ENCODE measurements around the gene SEZ6. TPM values are rescaled to one million over a fixed set of nuclear protein-coding genes. Genes with fewer than 3 reads are reported as not detected.

The SEZ6 gene
- total and polyA plus RNA-seq, 2 donors from 2014 or later = not detected

GRCh38 chr17:29042026-29042678, 36.3 kb upstream of the SEZ6 start:
- no peak for TF ChIP-seq CTCF (IDR thresholded peaks at IDR 0.05; ENCODE audit: borderline replicate concordance, extremely low read depth, insufficient read depth)
- Histone ChIP-seq H3K27me3 (ENCODE audit: control insufficient read depth, insufficient read depth, low read length) (no peaks in the 10 kb centered on the region), H3K9me3 (ENCODE audit: control insufficient read depth in 2 of 3, insufficient read depth in 1 of 3, low read length in 3 of 3) (no peaks in the 10 kb centered on the region), H3K36me3 (ENCODE audit: control insufficient read depth in 2 of 3, insufficient read depth in 3 of 3, low read length in 3 of 3) (peaks cover 0 to 2% (median 0%) of the 10 kb centered on the region in 3 donors), H3K4me1 (ENCODE audit: control insufficient read depth in 2 of 3, insufficient read depth in 2 of 3, low read depth in 1 of 3, low read length in 3 of 3) (peaks cover 0 to 12% (median 7%) of the 10 kb centered on the region in 3 donors), H3K27ac (ENCODE audit: low read depth in 2 of 2, low read length in 2 of 2) (peak overlapping the region in 1 of 2 donors; percentile 38), H3K4me3 (ENCODE audit: low read length in 3 of 3) (peak overlapping the region in 1 of 3 donors; percentile 60), H3K9ac (ENCODE audit: low read length in 3 of 3) (no peak overlapping the region)
- intact Hi-C loops (cut with DNase I) = no loop called here
- no peak for FAIRE-seq
- DNase-seq = no peak

GRCh38 chr17:29041571-29041970, 35.7 kb upstream of the SEZ6 start:
- no peak for TF ChIP-seq CTCF (IDR thresholded peaks at IDR 0.05; ENCODE audit: borderline replicate concordance, extremely low read depth, insufficient read depth)
- H3K4me1 ChIP-seq (ENCODE audit: control insufficient read depth in 2 of 3, insufficient read depth in 2 of 3, low read depth in 1 of 3, low read length in 3 of 3) = peaks cover 0 to 10% (median 7%) of the 10 kb centered on the region in 3 donors
- no peaks in the 10 kb centered on the region for H3K9me3 ChIP-seq (ENCODE audit: control insufficient read depth in 2 of 3, insufficient read depth in 1 of 3, low read length in 3 of 3)
- H3K27ac ChIP-seq (ENCODE audit: low read depth in 2 of 2, low read length in 2 of 2) = no peak overlapping the region
- no peak overlapping the region for H3K4me3 ChIP-seq (ENCODE audit: low read length in 3 of 3)
- peaks cover 0 to under 1% (median 0%) of the 10 kb centered on the region in 3 donors for H3K36me3 ChIP-seq (ENCODE audit: control insufficient read depth in 2 of 3, insufficient read depth in 3 of 3, low read length in 3 of 3)
- H3K9ac ChIP-seq (ENCODE audit: low read length in 3 of 3) = no peak overlapping the region
- intact Hi-C loops (cut with DNase I) = no loop called here
- no peaks in the 10 kb centered on the region for H3K27me3 ChIP-seq (ENCODE audit: control insufficient read depth, insufficient read depth, low read length)
- DNase-seq (no peak), FAIRE-seq (no peak)

- no peak for DNase-seq
- no peak for TF ChIP-seq CTCF (IDR thresholded peaks at IDR 0.05; ENCODE audit: borderline replicate concordance, extremely low read depth, insufficient read depth)
- no peaks in the 10 kb centered on the region for H3K27me3 ChIP-seq (ENCODE audit: control insufficient read depth, insufficient read depth, low read length)
- no peak overlapping the region for H3K9ac ChIP-seq (ENCODE audit: low read length in 3 of 3)
- peaks cover 0 to 7% (median 7%) of the 10 kb centered on the region in 3 donors for H3K4me1 ChIP-seq (ENCODE audit: control insufficient read depth in 2 of 3, insufficient read depth in 2 of 3, low read depth in 1 of 3, low read length in 3 of 3)
- H3K4me3 ChIP-seq (ENCODE audit: low read length in 3 of 3) = no peak overlapping the region
- H3K9me3 ChIP-seq (ENCODE audit: control insufficient read depth in 2 of 3, insufficient read depth in 1 of 3, low read length in 3 of 3) = no peaks in the 10 kb centered on the region
- no peaks in the 10 kb centered on the region for H3K36me3 ChIP-seq (ENCODE audit: control insufficient read depth in 2 of 3, insufficient read depth in 3 of 3, low read length in 3 of 3)
- intact Hi-C loops (cut with DNase I) = no loop called here
- no peak overlapping the region for H3K27ac ChIP-seq (ENCODE audit: low read depth in 2 of 2, low read length in 2 of 2)
- no peak for FAIRE-seq
Measured at GRCh38 chr17:29041091-29041490, 35.3 kb upstream of the SEZ6 start.
